ENCODE measurements around the gene TMC1. TPM values are rescaled to one million over a fixed set of nuclear protein-coding genes. Genes with fewer than 3 reads are reported as not detected.

Gene TMC1
- total and polyA plus RNA-seq, 8 donors: 0.33 to 0.73 TPM; not detected in 6

- Histone ChIP-seq H3K4me1 (no peaks in the 10 kb centered on the region), H3K36me3 (no peaks in the 10 kb centered on the region), H3K27ac (no peak overlapping the region), H3K27me3 (no peaks in the 10 kb centered on the region), H3K9me3 (no peaks in the 10 kb centered on the region), H3K4me3 (no peak overlapping the region)
- WGBS, 5 donors: 43 to 69% (median 66%) methylated on average over 1 of the region's 1 CpG
- intact Hi-C loops (cut with DNase I; ENCODE audit: low total_unique reads): no loop called here
- TF ChIP-seq POLR2AphosphoS5 (IDR thresholded peaks at IDR 0.05): no peak
- no peak for TF ChIP-seq EP300 (IDR thresholded peaks at IDR 0.05)
- no peak for TF ChIP-seq POLR2A (IDR thresholded peaks at IDR 0.05)
- no peak for TF ChIP-seq CTCF (IDR thresholded peaks at IDR 0.05)
- DNase-seq: no peak
Observed at GRCh38 chr9:72751541-72751940, 230.1 kb downstream of the TMC1 start.

- Histone ChIP-seq H3K4me3 (no peak overlapping the region), H3K9me3 (no peaks in the 10 kb centered on the region), H3K36me3 (no peaks in the 10 kb centered on the region), H3K27ac (no peak overlapping the region), H3K4me1 (no peaks in the 10 kb centered on the region), H3K27me3 (no peaks in the 10 kb centered on the region)
- no peak for TF ChIP-seq EP300 (IDR thresholded peaks at IDR 0.05)
- TF ChIP-seq CTCF (IDR thresholded peaks at IDR 0.05): peak in 2 of 7 experiments; percentile 17 to 18
- DNase-seq: peak in 1 of 2 donors; percentile 41
- WGBS, 5 donors: 55 to 69% (median 57%) methylated on average over 8 of the region's 8 CpGs
- intact Hi-C loops (cut with DNase I; ENCODE audit: low total_unique reads): no loop called here
Observed at GRCh38 chr9:72753266-72753893, 232.0 kb downstream of the TMC1 start.

GRCh38 chr9:72755836-72756235 is 234.4 kb downstream of the TMC1 start:
- intact Hi-C loops (cut with DNase I; ENCODE audit: low total_unique reads): no loop called here
- no peaks in the 10 kb centered on the region for H3K27me3 ChIP-seq

GRCh38 chr9:72758944-72759343 is 237.5 kb downstream of the TMC1 start:
- peaks cover 0 to 7% (median 0%) of the 10 kb centered on the region in 3 donors for H3K27me3 ChIP-seq
- no peak for TF ChIP-seq POLR2AphosphoS5 (IDR thresholded peaks at IDR 0.05)
- TF ChIP-seq EP300 (IDR thresholded peaks at IDR 0.05): no peak
- H3K4me1 ChIP-seq: no peaks in the 10 kb centered on the region
- DNase-seq: no peak
- H3K4me3 ChIP-seq: no peak overlapping the region
- intact Hi-C loops (cut with DNase I; ENCODE audit: low total_unique reads): no loop called here
- H3K27ac ChIP-seq: no peak overlapping the region
- WGBS, 5 donors: 84 to 89% (median 85%) methylated on average over 4 of the region's 4 CpGs
- H3K9me3 ChIP-seq: no peaks in the 10 kb centered on the region
- no peaks in the 10 kb centered on the region for H3K36me3 ChIP-seq

More at GRCh38 chr9:72755836-72756235, 234.4 kb downstream of the TMC1 start:
- Histone ChIP-seq H3K27ac (no peak overlapping the region), H3K36me3 (no peaks in the 10 kb centered on the region), H3K9me3 (no peaks in the 10 kb centered on the region), H3K4me3 (no peak overlapping the region), H3K4me1 (no peaks in the 10 kb centered on the region)
- no peak for TF ChIP-seq POLR2AphosphoS5 (IDR thresholded peaks at IDR 0.05)
- no peak for TF ChIP-seq POLR2A (IDR thresholded peaks at IDR 0.05)
- no peak for TF ChIP-seq CTCF (IDR thresholded peaks at IDR 0.05)
- TF ChIP-seq EP300 (IDR thresholded peaks at IDR 0.05): no peak
- no peak for DNase-seq
- 87 to 94% (median 90%) methylated on average over 2 of the region's 2 CpGs for WGBS, 5 donors

GRCh38 chr9:72763022-72763421 is 241.6 kb downstream of the TMC1 start:
- no peak for DNase-seq
- Histone ChIP-seq H3K27me3 (peaks cover 0 to 7% (median 0%) of the 10 kb centered on the region in 3 donors), H3K4me1 (no peaks in the 10 kb centered on the region), H3K36me3 (no peaks in the 10 kb centered on the region), H3K4me3 (no peak overlapping the region), H3K9me3 (no peaks in the 10 kb centered on the region), H3K27ac (no peak overlapping the region)
- TF ChIP-seq POLR2A (IDR thresholded peaks at IDR 0.05) (no peak), EP300 (IDR thresholded peaks at IDR 0.05) (no peak), CTCF (IDR thresholded peaks at IDR 0.05) (no peak), POLR2AphosphoS5 (IDR thresholded peaks at IDR 0.05) (no peak)
- WGBS, 5 donors: 72 to 89% (median 81%) methylated on average over 2 of the region's 2 CpGs
- intact Hi-C loops (cut with DNase I; ENCODE audit: low total_unique reads): no loop called here

Data from stomach (tissue), 9 donors.